HG02943 (cell line): ENCODE results near the gene ADORA1.

ENCODE experiments used
- ATAC-seq: cut with Tn5 transposase; IDR thresholded peaks from one replicate; pipeline ENCODE4 v1.9.1; 2021; ENCODE audit warnings: mild to moderate bottlenecking, low read depth, moderate library complexity; ENCODE audit not compliant: unreplicated experiment

The ADORA1 gene

GRCh38 chr1:203093754-203094410, 33.6 kb upstream of the ADORA1 start:
- ATAC-seq, result no peak

DNA sequence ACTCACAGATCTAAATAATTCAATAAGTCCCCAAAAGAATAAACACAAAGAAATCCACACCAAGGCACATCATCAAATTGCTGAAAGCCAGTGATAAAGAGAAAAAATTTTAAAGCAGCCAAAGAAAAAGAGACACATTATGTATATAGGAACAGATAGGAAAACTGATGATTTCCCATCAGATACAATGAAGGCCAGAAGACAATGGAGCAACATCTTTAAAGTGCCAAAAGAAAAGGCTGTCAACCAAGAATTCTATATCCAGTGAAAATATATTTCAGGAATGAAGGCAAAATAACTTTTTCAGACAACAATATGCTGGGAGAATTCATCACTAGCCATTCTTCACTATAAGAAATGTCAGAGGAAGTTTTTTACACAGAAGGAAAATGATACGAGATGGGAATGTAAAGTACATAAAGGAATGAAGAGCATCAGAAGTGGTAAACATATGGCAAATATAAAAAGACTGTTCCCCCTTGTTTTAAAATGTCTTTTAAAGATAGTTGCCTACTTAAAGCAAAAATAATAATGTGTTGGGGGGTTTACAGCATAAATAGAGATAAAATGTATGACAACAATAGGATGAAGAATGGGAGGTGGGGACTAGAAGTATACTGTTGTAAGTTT, 32.4 kb upstream of the ADORA1 start:
- ATAC-seq, result no peak

GRCh38 chr1:203096566-203096965, 31.0 kb upstream of the ADORA1 start:
- ATAC-seq, result no peak

DNA sequence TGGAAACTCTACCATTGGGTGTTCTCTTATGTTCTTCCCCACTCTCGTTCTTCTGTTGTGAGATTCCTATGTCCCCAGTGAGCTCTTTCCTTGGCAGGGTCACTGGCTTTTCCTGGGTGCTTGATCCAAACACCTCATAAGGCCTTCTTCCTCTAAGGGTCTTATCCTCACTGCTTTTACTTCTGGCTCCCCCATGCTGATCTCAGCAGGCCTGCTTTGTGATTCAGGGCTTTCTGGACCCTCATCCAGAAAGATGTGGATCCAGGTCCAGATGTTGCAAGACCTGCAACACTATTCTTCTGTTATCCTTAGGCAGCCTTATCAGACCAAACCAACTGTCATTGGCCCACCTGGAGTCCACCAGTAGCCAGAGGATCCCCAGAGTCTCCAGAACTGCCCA, 30.5 kb upstream of the ADORA1 start:
- ATAC-seq, result no peak

- ATAC-seq, result no peak
These were observed 29.1 kb upstream of the ADORA1 start for GRCh38 chr1:203098445-203098844.

- ATAC-seq, result no peak
These were observed 28.5 kb upstream of the ADORA1 start for GRCh38 chr1:203098914-203099520.

GRCh38 chr1:203099805-203100515, 27.6 kb upstream of the ADORA1 start:
- no peak for ATAC-seq

GRCh38 chr1:203100516-203100869, 27.0 kb upstream of the ADORA1 start:
- ATAC-seq, result no peak

DNA sequence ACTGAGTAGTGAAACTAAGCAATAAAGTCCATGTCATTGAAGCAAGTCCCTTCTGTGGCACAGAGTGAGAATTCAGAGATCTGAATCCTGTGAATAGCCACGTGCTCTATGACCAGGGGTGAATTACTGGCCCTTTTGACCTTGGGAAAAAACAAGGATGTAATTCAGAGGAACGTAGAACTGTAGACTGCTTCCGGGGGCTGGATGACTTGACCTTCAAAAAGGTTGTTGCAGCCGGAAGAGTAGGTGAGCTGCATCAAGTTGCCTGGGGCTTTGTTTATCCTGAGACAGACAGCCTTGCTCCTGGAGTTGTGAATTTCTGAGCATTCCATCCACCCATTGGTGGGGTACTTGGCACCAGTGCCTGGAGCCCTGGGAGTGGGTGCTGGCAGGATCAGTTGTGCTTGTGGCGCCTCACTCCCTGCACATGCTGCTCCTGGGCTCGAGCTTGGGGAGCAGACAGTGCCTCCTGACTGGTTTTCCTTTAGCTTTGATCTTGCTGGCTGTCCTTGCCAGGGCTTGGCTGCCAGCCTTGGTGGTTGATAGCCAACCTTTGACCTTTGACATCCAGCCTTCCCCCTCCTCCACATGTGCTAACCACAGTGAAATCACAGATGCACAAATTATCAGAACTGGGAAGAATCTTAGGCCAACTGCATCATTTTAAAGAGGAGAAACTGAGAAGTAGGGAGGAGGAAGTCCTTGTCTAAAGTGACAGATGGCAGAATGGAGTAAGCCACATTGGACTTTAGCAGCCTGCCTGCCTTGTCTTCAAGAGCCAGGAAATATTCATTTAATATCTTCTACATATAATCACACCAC, 25.5 kb upstream of the ADORA1 start:
- ATAC-seq, result no peak

DNA sequence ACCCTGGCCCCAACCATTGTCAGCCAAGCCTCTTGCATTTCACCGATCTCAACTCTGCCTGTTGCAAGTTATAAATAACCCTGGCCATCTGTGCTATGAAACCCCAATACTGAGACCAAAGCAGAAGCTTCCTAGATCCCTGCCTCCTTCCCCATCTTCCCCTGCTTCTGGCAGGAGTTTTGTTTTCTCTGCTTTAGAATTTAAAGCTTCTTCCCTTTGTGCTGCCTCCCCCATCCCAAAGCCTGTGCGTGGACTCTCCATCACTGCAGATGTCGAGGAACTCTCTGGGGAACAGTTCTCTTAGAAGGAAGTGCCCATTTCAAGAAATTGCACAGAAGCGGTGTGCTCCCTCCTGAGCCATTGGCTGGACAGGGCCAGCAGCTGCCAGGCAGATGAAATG, 24.3 kb upstream of the ADORA1 start:
- ATAC-seq, result no peak

- ATAC-seq, result no peak
These were observed 23.6 kb upstream of the ADORA1 start for GRCh38 chr1:203103829-203104495.

DNA sequence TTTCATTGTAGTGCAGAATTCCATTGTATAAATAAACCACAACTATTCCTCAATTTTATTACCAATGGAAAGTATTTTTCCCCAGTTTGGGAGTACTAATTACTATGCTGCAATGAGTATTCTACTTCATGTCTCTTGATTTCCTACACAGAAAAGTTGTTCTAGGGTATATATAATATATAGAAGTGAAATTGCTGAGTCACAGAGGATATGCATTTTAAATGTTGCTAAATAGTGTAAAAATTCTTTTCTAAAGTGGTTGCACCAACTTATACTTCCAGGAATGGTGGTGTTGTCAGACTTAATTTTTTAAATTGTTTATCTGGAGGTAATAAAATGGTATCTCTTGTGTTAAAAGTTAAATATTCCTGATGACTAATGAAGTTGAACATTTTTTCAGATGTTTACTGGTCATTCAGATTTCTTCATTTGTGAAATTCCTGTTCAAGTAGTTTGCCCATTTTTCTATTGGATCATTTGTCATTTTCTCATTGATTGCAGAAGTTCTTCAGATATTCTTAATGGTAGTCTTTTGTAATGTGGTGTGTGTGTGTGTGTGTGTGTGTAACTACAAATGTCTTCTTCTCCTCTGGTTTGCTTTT, 22.6 kb upstream of the ADORA1 start:
- ATAC-seq, result no peak

GRCh38 chr1:203112475-203112874, 15.1 kb upstream of the ADORA1 start:
- no peak for ATAC-seq

DNA sequence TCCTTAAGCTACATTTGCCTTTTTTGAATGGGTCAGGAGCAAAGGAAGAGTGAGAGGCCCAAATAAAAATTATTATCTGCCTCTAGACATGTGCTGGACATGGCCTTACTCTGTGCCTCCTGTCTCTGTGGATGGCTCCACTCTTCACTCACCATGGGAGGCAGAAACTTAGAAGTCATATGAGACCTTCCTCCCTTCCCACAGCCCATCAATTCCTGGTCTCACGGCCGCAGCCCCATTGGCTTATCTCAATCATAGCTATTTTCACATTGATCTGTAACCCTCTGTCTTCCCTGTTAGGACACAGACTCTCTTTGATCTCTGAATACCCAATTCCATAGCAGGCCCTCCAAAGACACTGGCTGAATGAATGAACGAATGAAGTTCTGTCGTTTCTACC, 14.2 kb upstream of the ADORA1 start:
- no peak for ATAC-seq

DNA sequence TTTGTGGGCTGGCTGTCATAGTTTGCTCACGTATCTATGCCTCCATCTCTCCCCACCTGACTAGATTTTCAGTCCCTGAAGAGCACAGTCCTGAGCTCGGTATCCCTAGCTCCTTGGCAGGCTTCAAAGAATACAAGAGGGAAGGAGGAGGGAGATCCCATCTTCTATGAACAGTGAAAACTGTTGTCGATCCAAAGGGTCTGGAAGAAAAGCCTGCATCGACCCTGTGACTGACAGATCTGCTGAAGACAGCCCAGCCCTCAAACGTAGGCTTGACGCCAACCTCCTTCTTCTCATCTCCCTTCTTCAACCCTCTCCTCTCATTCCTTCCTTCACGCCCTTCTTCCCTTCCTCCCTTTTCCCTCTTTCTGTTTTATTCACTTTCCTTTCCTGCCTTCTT, 13.3 kb upstream of the ADORA1 start:
- no peak for ATAC-seq

DNA sequence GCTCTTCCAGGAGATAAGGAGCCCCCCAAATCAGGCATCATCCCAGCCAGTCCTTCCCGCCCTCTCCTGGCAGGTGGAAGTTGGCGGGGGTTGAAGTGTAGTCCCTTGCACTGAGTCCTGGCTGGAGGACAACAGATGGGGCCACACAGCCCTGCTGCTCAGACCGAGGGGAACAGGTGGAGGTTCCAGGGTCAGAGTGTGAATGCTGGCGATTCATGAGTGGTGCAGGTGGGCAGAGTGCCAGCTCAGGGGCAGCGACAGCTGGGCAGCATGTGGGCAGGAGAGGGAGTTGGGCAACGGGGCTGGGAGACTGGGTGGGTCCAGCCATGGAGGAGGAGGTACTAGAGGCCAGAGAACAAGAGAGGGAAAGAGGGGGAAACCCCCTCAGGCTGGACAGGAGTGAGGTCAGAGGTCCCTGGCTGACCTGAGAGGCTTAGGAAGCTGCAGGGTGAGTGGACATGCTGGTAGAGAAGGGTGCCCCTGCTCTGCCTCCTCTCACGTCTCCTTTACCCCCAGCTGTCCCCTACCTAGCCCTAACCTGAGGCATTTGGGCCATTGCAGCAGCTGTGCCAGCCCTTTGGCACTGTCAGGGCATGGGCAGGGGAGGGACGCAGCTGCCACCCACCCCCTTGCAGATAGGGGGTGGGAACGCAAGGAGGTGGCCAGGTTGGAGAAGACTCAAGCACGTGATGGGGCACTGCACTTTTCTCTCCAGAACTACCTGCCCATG, 11.3 kb upstream of the ADORA1 start:
- no peak for ATAC-seq

DNA sequence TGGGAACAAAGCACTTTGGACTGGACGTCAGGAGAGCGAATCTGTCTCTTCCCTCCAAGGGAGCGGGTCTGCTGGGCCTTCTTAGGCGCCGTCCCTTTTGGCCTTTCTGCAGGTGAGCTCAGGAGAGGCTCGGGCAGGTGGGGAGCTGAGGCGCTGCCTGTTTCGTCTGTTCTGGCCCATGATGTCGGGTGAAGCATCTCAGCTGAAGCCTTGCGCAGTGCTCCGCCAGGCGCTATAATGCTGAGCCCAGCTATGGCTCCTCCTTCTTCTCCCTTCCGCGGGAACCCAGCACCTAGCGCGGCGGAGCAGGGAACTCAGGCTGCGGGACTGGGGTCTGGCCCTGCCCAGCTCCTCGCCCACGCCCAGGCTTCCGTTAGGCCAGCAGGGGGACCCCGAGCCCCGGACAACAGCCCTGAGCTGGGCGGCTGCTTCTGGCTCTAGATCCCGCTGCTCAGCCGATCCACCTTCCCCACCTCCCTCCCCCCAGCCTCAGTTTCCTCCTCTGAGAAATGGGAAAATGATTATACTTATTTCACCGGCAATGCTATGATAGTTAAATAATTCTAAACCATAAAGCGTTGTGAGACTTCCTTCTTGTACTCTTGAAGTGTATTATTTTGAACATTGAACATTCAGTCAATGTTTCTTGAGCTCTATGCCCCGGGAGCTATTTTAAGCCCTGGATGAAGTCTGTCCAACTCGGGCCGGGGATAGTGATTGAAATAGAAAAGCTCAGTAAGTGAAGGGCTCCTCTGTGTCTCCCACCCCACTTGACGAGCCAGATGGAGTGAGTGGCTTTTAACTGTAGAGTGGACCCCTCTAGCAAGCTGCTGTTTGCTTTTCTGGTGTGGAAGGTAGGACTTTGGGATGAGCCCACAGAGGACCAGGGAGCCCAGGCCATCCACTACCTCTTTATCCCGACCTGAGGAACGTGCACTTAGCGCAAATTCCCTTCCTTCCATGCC, 9.6 kb upstream of the ADORA1 start:
- ATAC-seq, result no peak
